8988T (cell line): ENCODE data around the gene ARL4A.

ENCODE experiments used
- DNase-seq: peaks from one replicate; pipeline ENCODE4 v3.0.0; 2011

The ARL4A gene

GRCh38 chr7:12703881-12704280, 16.4 kb downstream of the ARL4A start:
- DNase-seq: no peak

GRCh38 chr7:12705878-12706277, 18.4 kb downstream of the ARL4A start:
- no peak for DNase-seq

DNA sequence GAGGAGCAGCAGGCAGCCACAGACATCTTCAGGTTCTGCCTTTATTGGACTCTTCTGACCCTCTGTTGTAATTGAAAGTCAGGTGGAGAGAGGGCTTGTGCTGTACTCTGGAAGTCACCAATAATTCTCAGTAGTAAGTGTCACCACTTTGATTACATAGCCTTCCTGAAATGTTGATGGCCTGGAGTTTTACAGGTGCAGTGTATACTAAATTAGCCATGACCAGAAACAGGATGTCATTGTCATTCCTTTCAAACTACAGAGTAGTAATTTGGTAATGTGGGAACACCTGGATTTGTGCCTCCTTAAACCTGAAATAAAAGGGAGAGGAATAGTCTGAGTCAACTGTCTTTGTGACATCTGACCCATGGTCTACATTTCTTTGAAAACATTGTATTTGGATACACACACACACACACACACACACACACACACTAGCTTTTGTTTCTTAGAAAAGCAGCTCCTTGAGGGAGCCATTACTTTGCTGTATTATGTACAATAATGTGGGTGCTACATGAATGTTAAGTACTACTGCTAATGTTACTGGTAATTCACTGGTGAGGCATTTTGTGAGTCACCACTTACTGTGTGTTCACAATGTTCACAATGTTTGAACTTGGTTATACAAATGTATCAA, 19.6 kb downstream of the ARL4A start:
- DNase-seq: no peak

- DNase-seq: no peak
Measured at GRCh38 chr7:12708314-12708713, 20.9 kb downstream of the ARL4A start.

- no peak for DNase-seq
Measured at GRCh38 chr7:12709726-12710502, 22.5 kb downstream of the ARL4A start.

DNA sequence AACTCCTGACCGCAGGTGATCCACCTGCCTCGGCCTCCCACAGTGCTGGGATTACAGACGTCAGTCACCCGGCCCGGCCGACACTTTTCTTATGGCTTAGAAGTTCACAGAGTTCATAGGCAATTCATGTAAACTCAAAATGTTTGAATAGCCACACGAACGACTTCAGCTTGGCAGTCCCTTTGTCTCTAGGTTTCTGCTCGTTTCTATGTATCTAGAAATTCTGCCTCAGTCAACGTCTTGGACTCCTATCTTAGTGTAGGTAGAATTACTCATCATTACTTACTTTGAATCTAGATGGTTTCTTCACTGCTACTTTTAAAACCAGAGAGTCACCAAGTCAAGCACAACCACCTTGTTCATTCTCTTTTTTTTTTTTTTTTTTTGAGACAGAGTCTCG, 23.7 kb downstream of the ARL4A start:
- no peak for DNase-seq

DNA sequence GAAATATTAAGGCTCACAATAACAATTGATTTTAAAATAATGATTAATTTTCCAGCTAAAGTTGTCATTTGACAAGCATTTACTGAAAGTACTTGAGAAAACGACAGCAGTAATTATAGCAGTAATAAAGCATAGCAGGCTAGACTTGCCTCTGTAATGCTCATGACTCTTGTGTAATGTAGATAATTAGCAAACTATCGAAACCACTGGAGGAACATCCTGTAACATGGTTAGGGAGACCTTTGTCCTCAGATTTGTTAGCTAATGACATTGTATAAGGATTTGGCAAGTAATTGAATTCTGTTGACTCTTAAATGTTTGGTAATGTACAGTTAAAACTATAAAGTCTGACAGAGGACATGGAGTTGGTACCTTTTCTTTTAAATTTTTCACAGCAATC, 24.8 kb downstream of the ARL4A start:
- no peak for DNase-seq

GRCh38 chr7:12713625-12714378, 26.4 kb downstream of the ARL4A start:
- no peak for DNase-seq

DNA sequence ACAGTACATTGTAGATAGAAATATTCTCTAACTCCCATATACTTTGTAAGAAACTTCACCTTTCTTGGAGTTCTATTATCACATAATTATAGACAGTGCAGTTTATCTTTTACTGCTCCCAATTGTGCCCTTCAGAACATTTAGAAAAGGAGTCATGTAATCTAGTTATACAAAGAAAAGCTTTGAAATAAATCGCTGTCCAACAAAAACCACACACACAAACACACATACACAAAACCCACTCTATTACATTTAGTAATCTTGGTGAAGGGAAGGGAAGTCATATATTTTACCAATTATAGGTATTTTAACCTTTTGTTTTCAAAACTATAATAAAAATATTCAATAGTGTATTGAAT, 26.9 kb downstream of the ARL4A start:
- DNase-seq: no peak

GRCh38 chr7:12715372-12716133, 28.1 kb downstream of the ARL4A start:
- DNase-seq: no peak

- DNase-seq: no peak
Measured at GRCh38 chr7:12716134-12716681, 28.8 kb downstream of the ARL4A start.

DNA sequence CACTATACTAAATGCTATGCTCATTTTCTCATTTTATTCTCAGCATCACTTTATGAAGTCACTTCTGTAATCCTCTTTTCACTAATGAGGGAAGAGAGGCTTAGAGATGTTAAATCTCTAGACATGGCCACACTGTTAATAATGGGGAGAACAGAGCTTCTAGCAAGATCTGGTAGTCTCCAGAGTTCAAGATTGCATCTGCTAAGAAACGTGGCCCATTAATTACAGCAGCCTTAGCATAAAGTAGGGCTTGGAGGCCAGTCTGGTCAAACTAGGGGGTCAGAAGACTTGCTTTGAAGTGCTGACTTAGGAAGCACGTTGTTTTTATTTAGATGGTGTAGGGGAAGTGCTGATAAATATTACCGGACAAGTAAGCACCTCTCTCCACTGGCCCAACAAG, 29.3 kb downstream of the ARL4A start:
- DNase-seq: no peak

DNA sequence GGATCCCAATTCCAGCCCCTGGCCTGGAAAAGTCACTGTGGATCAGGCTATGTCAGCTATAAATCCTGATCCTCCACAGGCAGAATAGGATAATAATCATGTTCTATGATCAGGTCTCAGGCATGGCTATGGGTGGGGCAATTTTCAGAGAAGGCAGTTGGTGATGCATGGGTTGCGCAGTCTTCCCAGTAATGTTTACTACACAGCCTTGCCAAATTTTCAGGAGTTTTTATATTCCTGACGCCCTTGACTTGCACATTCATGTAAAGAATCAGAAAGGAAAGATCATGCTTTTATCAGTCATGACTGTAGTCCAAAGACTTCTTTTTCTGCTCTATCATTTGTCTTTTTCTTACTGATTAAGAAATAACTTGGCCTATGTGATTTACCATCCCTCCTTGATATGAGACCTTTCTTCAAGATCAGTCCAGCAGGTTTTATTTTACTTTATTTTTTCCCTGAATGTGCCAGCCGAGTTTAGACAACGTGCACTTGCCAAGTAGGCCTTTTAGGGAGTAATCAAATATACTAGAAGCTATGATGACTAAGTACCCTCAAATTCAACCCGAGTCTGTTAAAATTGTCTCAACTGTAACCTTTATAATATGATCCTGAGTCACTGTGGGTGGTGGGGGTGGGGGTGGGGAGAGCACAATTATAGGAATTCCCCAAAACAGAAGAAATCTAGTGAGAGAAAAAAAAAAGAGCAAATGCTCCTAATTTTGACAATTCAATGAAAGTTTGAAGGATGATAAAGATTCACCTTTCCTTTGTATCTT, 31.9 kb downstream of the ARL4A start:
- no peak for DNase-seq

- DNase-seq: no peak
Measured at GRCh38 chr7:12719981-12720865, 32.8 kb downstream of the ARL4A start.

GRCh38 chr7:12721286-12721830, 33.9 kb downstream of the ARL4A start:
- DNase-seq: no peak

DNA sequence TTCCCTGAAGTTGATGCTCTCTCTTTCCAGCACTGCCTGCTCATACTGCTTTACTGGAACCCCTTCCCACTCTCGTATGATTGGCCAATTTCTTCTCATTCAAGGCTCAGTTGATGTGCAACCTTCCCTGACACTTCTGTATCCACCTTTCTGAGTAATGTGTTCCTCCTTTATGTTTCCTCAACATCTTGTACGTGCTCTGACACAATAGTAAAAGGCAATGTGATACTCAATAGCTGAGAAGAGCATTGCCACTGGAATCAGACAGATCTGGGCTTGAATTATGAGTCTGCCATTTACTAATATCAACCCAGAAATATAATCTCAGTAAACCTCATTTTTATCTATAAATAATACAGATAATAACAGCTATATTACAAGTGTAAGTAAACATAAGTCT, 34.7 kb downstream of the ARL4A start:
- DNase-seq: no peak

GRCh38 chr7:12722636-12723605, 35.5 kb downstream of the ARL4A start:
- DNase-seq: no peak

GRCh38 chr7:12725575-12726316, 38.3 kb downstream of the ARL4A start:
- DNase-seq: no peak

GRCh38 chr7:12726908-12727307, 39.5 kb downstream of the ARL4A start:
- no peak for DNase-seq
